ENCODE measurements around the gene PPP2R2D. TPM values are rescaled to one million over a fixed set of nuclear protein-coding genes. Genes with fewer than 3 reads are reported as not detected.

Gene PPP2R2D
- total RNA-seq: 30.7 and 33.7 TPM in 2 replicates

GRCh38 chr10:131900350-131901152, at the start of gene PPP2R2D:
Gene PPP2R2D (plus strand): TSS chr10:131901008. CDS start chr10:131901149, 141 bp downstream.

GRCh38 chr10:131981429-131982184, 80.8 kb downstream of the PPP2R2D start, which contains the start of gene BNIP3:
Gene BNIP3 (minus strand): TSS chr10:131981923. CDS start chr10:131981806, 117 bp downstream.

Other genes with a start within 250 kb of the PPP2R2D start
- 327 and 384 TPM in 2 replicates for gene BNIP3, start 80.9 kb downstream of the PPP2R2D start, total RNA-seq
- under 0.01 TPM in 2 replicates for gene JAKMIP3, start 164.9 kb downstream of the PPP2R2D start, total RNA-seq